Trophoblast cell (in vitro differentiated cells and primary cell): ENCODE data around the gene TAS1R3.

Experiments
- DNase-seq, 2 donors: peaks; one replicate each; pipeline ENCODE4 v3.0.0-alpha.2; 2016
- H2AFZ ChIP-seq: 2 replicates; pipeline ENCODE4 v1.6.1; 2013; ENCODE audit warnings: low read length, moderate library complexity, mild to moderate bottlenecking; ENCODE audit not compliant: insufficient read depth, poor library complexity
- H2AK5ac ChIP-seq: 2 replicates; pipeline ENCODE4 v1.6.1; 2013; ENCODE audit warnings: mild to moderate bottlenecking, low read length
- H2BK120ac ChIP-seq: 2 replicates; pipeline ENCODE4 v1.6.1; 2013; ENCODE audit warnings: low read length, mild to moderate bottlenecking, moderate library complexity; ENCODE audit not compliant: insufficient read depth, poor library complexity
- H2BK12ac ChIP-seq: 2 replicates; pipeline ENCODE4 v1.6.1; 2013; ENCODE audit warnings: mild to moderate bottlenecking, low read length, moderate library complexity
- H2BK5ac ChIP-seq: 2 replicates; pipeline ENCODE4 v1.6.1; 2013; ENCODE audit warnings: low read length, low read depth, moderate library complexity, mild to moderate bottlenecking; ENCODE audit not compliant: poor library complexity
- H3K14ac ChIP-seq: 2 replicates; pipeline ENCODE4 v1.6.1; 2013; ENCODE audit warnings: mild to moderate bottlenecking, low read length
- H3K18ac ChIP-seq: 2 replicates; pipeline ENCODE4 v1.6.1; 2013; ENCODE audit warnings: mild to moderate bottlenecking, low read length
- H3K23ac ChIP-seq: 2 replicates; pipeline ENCODE4 v1.6.1; 2013; ENCODE audit warnings: low read length
- H3K27ac ChIP-seq: 2 replicates; pipeline ENCODE4 v1.5.1; 2013; ENCODE audit warnings: low read depth, mild to moderate bottlenecking, inconsistent platforms, low read length, moderate library complexity
- H3K27me3 ChIP-seq: 2 replicates; pipeline ENCODE4 v1.6.1; 2013; ENCODE audit warnings: inconsistent platforms, mild to moderate bottlenecking, low read length, moderate library complexity; ENCODE audit not compliant: insufficient read depth
- H3K36me3 ChIP-seq, 2 experiments: 1 replicate in 1 of 2; 2 replicates in 1 of 2; pipeline ENCODE4 v1.6.1; 2013; ENCODE audit warnings: low read length in 2 of 2, mild to moderate bottlenecking in 2 of 2, moderate library complexity in 1 of 2; ENCODE audit not compliant: insufficient read depth in 2 of 2, control insufficient read depth in 1 of 2
- H3K4ac ChIP-seq: 2 replicates; pipeline ENCODE4 v1.6.1; 2013; ENCODE audit warnings: low read depth, mild to moderate bottlenecking, low read length, moderate library complexity
- H3K4me1 ChIP-seq, 2 experiments: 1 replicate in 1 of 2; 2 replicates in 1 of 2; pipeline ENCODE4 v1.6.1; 2013; ENCODE audit warnings: low read length in 2 of 2, mild to moderate bottlenecking in 2 of 2, moderate library complexity in 1 of 2; ENCODE audit not compliant: insufficient read depth in 2 of 2, control insufficient read depth in 1 of 2
- H3K4me2 ChIP-seq: 2 replicates; pipeline ENCODE4 v1.6.1; 2013; ENCODE audit warnings: inconsistent platforms, mild to moderate bottlenecking, low read length, moderate library complexity
- H3K4me3 ChIP-seq: 2 replicates; pipeline ENCODE4 v1.5.1; 2013; ENCODE audit warnings: mild to moderate bottlenecking, low read depth, low read length, inconsistent platforms
- H3K79me1 ChIP-seq: one replicate; pipeline ENCODE4 v1.6.1; 2013; ENCODE audit warnings: low read length
- H3K79me2 ChIP-seq: 2 replicates; pipeline ENCODE4 v1.6.1; 2013; ENCODE audit warnings: low read length, mild to moderate bottlenecking; ENCODE audit not compliant: control insufficient read depth, insufficient read depth, poor library complexity
- H3K9ac ChIP-seq: 2 replicates; pipeline ENCODE4 v1.6.1; 2013; ENCODE audit warnings: mild to moderate bottlenecking, low read length
- H3K9me3 ChIP-seq: 2 replicates; pipeline ENCODE4 v1.6.1; 2013; ENCODE audit warnings: low read depth, mild to moderate bottlenecking, control low read depth, inconsistent platforms, low read length; ENCODE audit not compliant: insufficient read depth
- H4K12ac ChIP-seq: 2 replicates; pipeline ENCODE4 v1.6.1; 2013; ENCODE audit warnings: low read depth, mild to moderate bottlenecking, low read length, moderate library complexity
- H4K8ac ChIP-seq: 2 replicates; pipeline ENCODE4 v1.6.1; 2013; ENCODE audit warnings: low read depth, mild to moderate bottlenecking, low read length, moderate library complexity
- H4K91ac ChIP-seq: one replicate; pipeline ENCODE4 v1.6.1; 2013; ENCODE audit warnings: low read depth, mild to moderate bottlenecking, low read length, moderate library complexity
- WGBS: extraction: QIAGEN DNeasy Blood & Tissue Kit; methylation state at CpG from one replicate; pipeline ENCODE4 v1.1.7; 2013; ENCODE audit warnings: missing lambda C conversion rate; ENCODE audit not compliant: insufficient read length, insufficient coverage; ENCODE audit errors: extremely low coverage; 5-methylcytosine and 5-hydroxymethylcytosine counted together

The TAS1R3 gene

GRCh38 chr1:1345860-1346500 is 14.9 kb downstream of the TAS1R3 start:
- Histone ChIP-seq H3K9ac (no peak overlapping the region), H2BK5ac (no peak overlapping the region), H2BK120ac (no peak overlapping the region), H4K12ac (no peak overlapping the region), H3K23ac (no peak overlapping the region), H3K79me1 (peaks cover 12% of the 10 kb centered on the region), H2BK12ac (no peak overlapping the region), H3K4ac (peak overlapping the region; percentile 57), H3K14ac (no peak overlapping the region), H3K4me2 (no peak overlapping the region), H3K27me3 (no peaks in the 10 kb centered on the region), H3K4me3 (no peak overlapping the region), H4K91ac (no peak overlapping the region), H3K9me3 (peaks cover 5% of the 10 kb centered on the region), H3K18ac (no peak overlapping the region), H3K79me2 (peaks cover 28% of the 10 kb centered on the region), H3K4me1 (peaks cover 14 to 31% of the 10 kb centered on the region in 2 experiments), H3K27ac (no peak overlapping the region), H2AFZ (no peak overlapping the region), H2AK5ac (no peak overlapping the region), H3K36me3 (peaks cover 15 to 16% of the 10 kb centered on the region in 2 experiments), H4K8ac (no peak overlapping the region)
- DNase-seq: no peak
- no CpG with 5 or more reads among the region's 12 CpGs for WGBS

DNA sequence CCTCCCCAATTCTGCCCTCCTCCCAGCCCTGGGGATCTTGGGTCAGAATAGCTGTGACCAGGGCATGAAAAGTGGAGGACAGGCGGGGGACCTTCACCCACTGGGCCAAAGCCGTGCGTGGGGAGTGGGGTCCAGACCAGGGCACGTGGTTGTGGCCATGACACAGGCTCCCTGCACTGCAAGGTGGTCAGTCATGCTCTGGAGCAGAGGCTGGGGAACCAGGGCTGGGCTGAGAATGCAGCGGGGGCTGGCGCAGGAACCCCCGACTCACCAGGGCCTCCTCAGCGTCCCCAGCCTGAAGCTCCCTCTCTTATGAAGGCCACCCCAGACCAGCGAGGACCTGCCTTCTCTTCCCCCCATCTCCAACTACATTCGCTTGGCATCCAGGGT is 15.4 kb downstream of the TAS1R3 start:
- Histone ChIP-seq H3K79me1 (peaks cover 14% of the 10 kb centered on the region), H3K4ac (peak overlapping the region; percentile 57), H3K23ac (no peak overlapping the region), H2BK12ac (no peak overlapping the region), H3K27me3 (no peaks in the 10 kb centered on the region), H3K9ac (no peak overlapping the region), H3K4me2 (no peak overlapping the region), H2BK120ac (no peak overlapping the region), H4K12ac (no peak overlapping the region), H2AK5ac (no peak overlapping the region), H4K91ac (no peak overlapping the region), H2BK5ac (no peak overlapping the region), H3K14ac (no peak overlapping the region), H4K8ac (no peak overlapping the region), H3K9me3 (no peaks in the 10 kb centered on the region), H3K79me2 (peaks cover 28% of the 10 kb centered on the region), H3K4me3 (no peak overlapping the region), H3K27ac (no peak overlapping the region), H3K36me3 (peaks cover 10 to 11% of the 10 kb centered on the region in 2 experiments), H3K18ac (peak overlapping the region; percentile 46), H2AFZ (no peak overlapping the region), H3K4me1 (peaks cover 14 to 34% of the 10 kb centered on the region in 2 experiments)
- WGBS: no CpG with 5 or more reads among the region's 10 CpGs
- DNase-seq: no peak

DNA sequence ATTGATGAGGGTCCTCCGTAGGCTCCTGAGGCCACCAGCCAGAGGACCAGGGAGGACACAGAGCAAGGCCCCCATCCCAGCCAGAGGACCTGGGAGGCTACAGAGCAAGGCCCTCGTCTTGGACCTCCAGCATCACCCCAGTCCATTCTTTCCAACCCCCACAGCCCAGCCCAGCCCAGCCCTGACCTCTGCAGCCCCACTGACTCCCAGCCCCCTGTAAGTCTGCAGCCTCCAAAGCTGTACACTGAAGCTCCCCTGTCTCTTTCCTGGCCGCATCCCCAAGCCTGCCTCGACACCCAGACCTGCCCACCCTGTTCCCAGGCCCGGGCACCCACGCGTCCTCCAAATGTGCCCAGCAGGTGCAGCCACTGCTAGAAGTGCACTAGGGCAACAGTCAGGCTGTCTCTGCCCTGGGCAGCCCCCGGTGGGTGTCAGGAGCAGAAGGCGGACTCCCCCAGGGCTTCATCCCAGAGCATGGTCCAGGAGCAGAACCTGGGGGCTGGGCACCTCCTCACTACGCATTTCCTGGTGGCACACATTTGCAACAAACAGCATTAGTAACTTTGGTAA is 16.0 kb downstream of the TAS1R3 start:
- no peak for DNase-seq
- Histone ChIP-seq H4K8ac (no peak overlapping the region), H3K23ac (no peak overlapping the region), H3K4ac (peak overlapping the region; percentile 57), H2AK5ac (no peak overlapping the region), H3K4me3 (no peak overlapping the region), H4K12ac (no peak overlapping the region), H2BK12ac (no peak overlapping the region), H2BK120ac (no peak overlapping the region), H3K4me2 (peak overlapping the region; percentile 73), H3K4me1 (peaks cover 17 to 38% of the 10 kb centered on the region in 2 experiments), H3K9me3 (no peaks in the 10 kb centered on the region), H4K91ac (no peak overlapping the region), H2AFZ (peak overlapping the region; percentile 11), H3K18ac (peak overlapping the region; percentile 50), H3K14ac (no peak overlapping the region), H3K79me2 (peaks cover 28% of the 10 kb centered on the region), H3K27me3 (no peaks in the 10 kb centered on the region), H3K79me1 (peaks cover 14% of the 10 kb centered on the region), H3K36me3 (peaks cover 7% of the 10 kb centered on the region in 2 experiments), H3K27ac (no peak overlapping the region), H3K9ac (no peak overlapping the region), H2BK5ac (no peak overlapping the region)
- WGBS: no CpG with 5 or more reads among the region's 10 CpGs

GRCh38 chr1:1347663-1348419 is 16.8 kb downstream of the TAS1R3 start:
- peak overlapping the region; percentile 11 for H3K27ac ChIP-seq
- H3K27me3 ChIP-seq: no peaks in the 10 kb centered on the region
- peaks cover 28% of the 10 kb centered on the region for H3K79me2 ChIP-seq
- H3K23ac ChIP-seq: no peak overlapping the region
- H2BK120ac ChIP-seq: no peak overlapping the region
- WGBS: no CpG with 5 or more reads among the region's 26 CpGs
- H2BK12ac ChIP-seq: no peak overlapping the region
- peak overlapping the region; percentile 95 for H3K14ac ChIP-seq
- H3K79me1 ChIP-seq: peaks cover 14% of the 10 kb centered on the region
- H3K9ac ChIP-seq: peak overlapping the region; percentile 16
- H3K18ac ChIP-seq: peak overlapping the region; percentile 96
- DNase-seq: peak; percentile 70 to 74
- peaks cover 22 to 44% of the 10 kb centered on the region in 2 experiments for H3K4me1 ChIP-seq
- H4K91ac ChIP-seq: peak overlapping the region; percentile 67
- H4K8ac ChIP-seq: peak overlapping the region; percentile 47
- H2AK5ac ChIP-seq: peak overlapping the region; percentile 69
- H2BK5ac ChIP-seq: peak overlapping the region; percentile 35
- peak overlapping the region; percentile 48 for H2AFZ ChIP-seq
- peak overlapping the region; percentile 73 for H3K4me2 ChIP-seq
- H4K12ac ChIP-seq: peak overlapping the region; percentile 82
- H3K9me3 ChIP-seq: no peaks in the 10 kb centered on the region
- H3K36me3 ChIP-seq: peaks cover 9 to 14% of the 10 kb centered on the region in 2 experiments
- H3K4me3 ChIP-seq: peak overlapping the region; percentile 82
- peak overlapping the region; percentile 94 for H3K4ac ChIP-seq
